ENCODE results near the gene STRN4. TPM values are rescaled to one million over a fixed set of nuclear protein-coding genes. Genes with fewer than 3 reads are reported as not detected.

Gene STRN4
- total RNA-seq, 4 donors from 2014 or later: 60.1 to 86.4 (median 69.7) TPM

DNA sequence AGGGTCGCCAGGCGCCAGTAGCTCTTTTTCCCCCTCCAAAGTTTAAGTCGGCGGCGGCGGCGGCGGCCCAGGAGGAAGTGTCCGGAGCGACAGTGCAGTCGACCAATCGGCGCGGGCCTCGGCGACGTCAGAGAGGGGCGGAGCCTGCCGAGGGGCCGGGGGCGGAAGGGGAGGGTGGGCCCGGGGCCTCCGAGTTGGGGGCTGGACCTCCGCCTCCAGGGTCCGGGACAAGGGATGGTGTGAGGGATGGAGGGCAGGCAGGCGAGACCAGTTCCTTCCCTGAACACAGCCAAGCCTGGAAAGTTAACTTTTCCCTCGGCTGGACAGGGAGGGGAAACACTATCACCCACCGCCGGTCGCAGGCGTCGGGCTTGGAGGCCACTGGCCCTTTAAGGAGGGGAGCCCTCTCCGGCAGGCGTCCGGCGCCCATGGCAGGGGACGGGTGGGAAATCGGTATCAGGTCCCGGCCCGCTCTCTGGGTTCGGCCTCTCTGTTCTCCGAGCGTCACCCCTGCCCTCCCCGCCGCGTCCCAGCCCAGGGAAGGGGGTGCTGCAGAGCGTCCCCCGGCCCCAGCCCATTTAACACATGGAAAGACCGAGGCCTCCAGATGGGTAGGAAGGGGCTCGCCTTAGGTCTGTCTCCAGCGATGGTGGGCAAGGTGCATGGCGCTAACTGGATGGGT lies 29.1 kb downstream of the STRN4 start, which contains the start of gene PRKD2:
TSS of gene PRKD2 (minus strand) at position 81 of the 682 bp plus-strand sequence. CDS start 744 bp downstream, outside the sequence.
- Histone ChIP-seq H3K9me3 (no peaks in the 10 kb centered on the region), H3K27me3 (no peaks in the 10 kb centered on the region), H3K36me3 (peaks cover 14 to 33% (median 26%) of the 10 kb centered on the region in 3 donors), H3K27ac (peak within 1 kb of the TSS; percentile 92 to 99 (median 96)), H3K4me3 (peak within 1 kb of the TSS; percentile 54 to 95 (median 85)), H3K4me1 (peaks cover 30 to 71% (median 31%) of the 10 kb centered on the region in 3 donors)
- DNase-seq: no peak
- TF ChIP-seq, protein P1, sequence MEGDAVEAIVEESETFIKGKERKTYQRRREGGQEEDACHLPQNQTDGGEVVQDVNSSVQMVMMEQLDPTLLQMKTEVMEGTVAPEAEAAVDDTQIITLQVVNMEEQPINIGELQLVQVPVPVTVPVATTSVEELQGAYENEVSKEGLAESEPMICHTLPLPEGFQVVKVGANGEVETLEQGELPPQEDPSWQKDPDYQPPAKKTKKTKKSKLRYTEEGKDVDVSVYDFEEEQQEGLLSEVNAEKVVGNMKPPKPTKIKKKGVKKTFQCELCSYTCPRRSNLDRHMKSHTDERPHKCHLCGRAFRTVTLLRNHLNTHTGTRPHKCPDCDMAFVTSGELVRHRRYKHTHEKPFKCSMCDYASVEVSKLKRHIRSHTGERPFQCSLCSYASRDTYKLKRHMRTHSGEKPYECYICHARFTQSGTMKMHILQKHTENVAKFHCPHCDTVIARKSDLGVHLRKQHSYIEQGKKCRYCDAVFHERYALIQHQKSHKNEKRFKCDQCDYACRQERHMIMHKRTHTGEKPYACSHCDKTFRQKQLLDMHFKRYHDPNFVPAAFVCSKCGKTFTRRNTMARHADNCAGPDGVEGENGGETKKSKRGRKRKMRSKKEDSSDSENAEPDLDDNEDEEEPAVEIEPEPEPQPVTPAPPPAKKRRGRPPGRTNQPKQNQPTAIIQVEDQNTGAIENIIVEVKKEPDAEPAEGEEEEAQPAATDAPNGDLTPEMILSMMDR (IDR thresholded peaks at IDR 0.05): no peak
- peak in 2 of 4 donors; percentile 13 to 44 for TF ChIP-seq POLR2A (IDR thresholded peaks at IDR 0.05)
- 0% methylated on average over 3 of the region's 52 CpGs; no CpG with 5 or more reads in 1 of the 2 donors for WGBS, 2 donors
- intact Hi-C loops (cut with DNase I): no loop called here

DNA sequence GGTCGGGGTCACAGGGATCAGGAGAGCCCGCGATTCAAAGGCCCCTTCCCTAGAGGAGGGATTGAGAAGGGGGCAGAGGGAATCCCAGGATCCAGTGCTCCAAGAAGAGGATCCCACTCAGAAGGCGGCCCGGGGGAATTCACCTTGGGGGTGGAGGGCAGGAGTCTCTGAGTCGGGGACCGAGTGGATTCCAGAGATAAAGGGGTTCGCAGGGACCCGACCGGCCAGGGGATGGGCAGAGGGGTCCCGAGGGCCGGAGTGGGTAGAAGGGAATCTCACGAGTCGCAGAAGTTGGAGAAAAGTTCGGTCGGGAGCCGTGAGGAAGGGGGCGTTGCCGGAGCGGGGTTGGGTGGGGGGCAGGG lies 29.6 kb downstream of the STRN4 start:
- H3K4me3 ChIP-seq: peak overlapping the region; percentile 54 to 95 (median 85)
- no peaks in the 10 kb centered on the region for H3K9me3 ChIP-seq
- no peaks in the 10 kb centered on the region for H3K27me3 ChIP-seq
- H3K4me1 ChIP-seq: peaks cover 30 to 69% (median 31%) of the 10 kb centered on the region in 3 donors
- intact Hi-C loops (cut with DNase I): no loop called here
- TF ChIP-seq, protein P1 (IDR thresholded peaks at IDR 0.05): no peak
- TF ChIP-seq POLR2A (IDR thresholded peaks at IDR 0.05): no peak
- peak overlapping the region; percentile 92 to 99 (median 96) for H3K27ac ChIP-seq
- WGBS, 2 donors: 0% methylated on average over 11 to 14 of the region's 20 CpGs
- DNase-seq: no peak
- peaks cover 9 to 33% (median 21%) of the 10 kb centered on the region in 3 donors for H3K36me3 ChIP-seq

- TF ChIP-seq, protein P1 (IDR thresholded peaks at IDR 0.05): peak in 1 of 6 experiments; percentile 8
- no peak for TF ChIP-seq POLR2A (IDR thresholded peaks at IDR 0.05)
- WGBS, 2 donors: 0 to 1% methylated on average over 8 to 12 of the region's 42 CpGs
- H3K27ac ChIP-seq: peak overlapping the region; percentile 92 to 99 (median 96)
- H3K9me3 ChIP-seq: no peaks in the 10 kb centered on the region
- H3K36me3 ChIP-seq: peaks cover 4 to 33% (median 15%) of the 10 kb centered on the region in 3 donors
- DNase-seq: no peak
- H3K4me3 ChIP-seq: peak overlapping the region; percentile 54 to 95 (median 85)
- intact Hi-C loops (cut with DNase I): no loop called here
- H3K27me3 ChIP-seq: no peaks in the 10 kb centered on the region
- H3K4me1 ChIP-seq: peaks cover 30 to 69% (median 31%) of the 10 kb centered on the region in 3 donors
These were observed 30.1 kb downstream of the STRN4 start for GRCh38 chr19:46715975-46716671.

- Histone ChIP-seq H3K4me1 (peaks cover 30 to 69% (median 31%) of the 10 kb centered on the region in 3 donors), H3K9me3 (no peaks in the 10 kb centered on the region), H3K27ac (peak overlapping the region; percentile 92 to 99 (median 96)), H3K36me3 (peaks cover 4 to 33% (median 13%) of the 10 kb centered on the region in 3 donors), H3K27me3 (no peaks in the 10 kb centered on the region), H3K4me3 (peak overlapping the region; percentile 54 to 95 (median 85))
- DNase-seq: no peak
- WGBS, 2 donors: 20 to 29% methylated on average over 1 of the region's 8 CpGs
- TF ChIP-seq, protein P1 (IDR thresholded peaks at IDR 0.05): no peak
- TF ChIP-seq POLR2A (IDR thresholded peaks at IDR 0.05): peak in 1 of 4 donors; percentile 14
- intact Hi-C loops (cut with DNase I): no loop called here
These were observed 30.7 kb downstream of the STRN4 start for GRCh38 chr19:46715620-46715974.

Measured in esophagus squamous epithelium (tissue), 5 donors.